ENCODE results near the gene C19orf53. TPM values are rescaled to one million over a fixed set of nuclear protein-coding genes. Genes with fewer than 3 reads are reported as not detected.
"Not testable (repeated sequence)": the region's sequence is repeated elsewhere in the genome, so short reads cannot be mapped to it uniquely, and the experiment has no call there.

Gene C19orf53
- total RNA-seq, 1 donor from 2014 or later: 98.4 TPM

DNA sequence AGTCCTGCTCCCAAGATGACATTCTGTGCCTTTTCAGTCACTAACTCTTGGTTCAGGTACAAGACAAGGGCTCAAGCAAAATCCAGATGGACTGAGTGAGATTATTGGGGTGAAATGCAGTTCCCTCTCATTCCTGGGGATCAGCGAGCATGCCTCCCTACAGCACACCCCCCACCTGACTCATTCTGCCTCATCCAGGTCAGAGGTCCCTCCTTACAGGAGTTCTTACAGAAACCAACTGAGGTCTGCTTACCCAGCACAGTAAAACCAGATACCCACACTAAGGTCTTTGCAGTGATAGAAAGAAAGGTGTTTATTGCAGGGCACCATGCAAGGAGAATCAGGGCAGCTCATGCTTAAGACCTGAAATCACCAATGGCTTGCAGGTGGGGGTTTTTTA is 31.5 kb upstream of the C19orf53 start:
- no peak for DNase-seq (ENCODE audit: low spot score)
- Mint-ChIP-seq H3K4me3 (ENCODE audit: unreplicated experiment) (peak overlapping the region; percentile 31), H3K27me3 (ENCODE audit: unreplicated experiment) (peaks cover 2% of the 10 kb centered on the region), H3K9me3 (ENCODE audit: unreplicated experiment) (no peaks in the 10 kb centered on the region), H3K36me3 (ENCODE audit: low read depth, unreplicated experiment) (peaks cover 23% of the 10 kb centered on the region), H3K27ac (ENCODE audit: unreplicated experiment) (peak overlapping the region; percentile 95), H3K4me1 (ENCODE audit: unreplicated experiment) (peaks cover 43% of the 10 kb centered on the region)
- TF ChIP-seq, protein P1, sequence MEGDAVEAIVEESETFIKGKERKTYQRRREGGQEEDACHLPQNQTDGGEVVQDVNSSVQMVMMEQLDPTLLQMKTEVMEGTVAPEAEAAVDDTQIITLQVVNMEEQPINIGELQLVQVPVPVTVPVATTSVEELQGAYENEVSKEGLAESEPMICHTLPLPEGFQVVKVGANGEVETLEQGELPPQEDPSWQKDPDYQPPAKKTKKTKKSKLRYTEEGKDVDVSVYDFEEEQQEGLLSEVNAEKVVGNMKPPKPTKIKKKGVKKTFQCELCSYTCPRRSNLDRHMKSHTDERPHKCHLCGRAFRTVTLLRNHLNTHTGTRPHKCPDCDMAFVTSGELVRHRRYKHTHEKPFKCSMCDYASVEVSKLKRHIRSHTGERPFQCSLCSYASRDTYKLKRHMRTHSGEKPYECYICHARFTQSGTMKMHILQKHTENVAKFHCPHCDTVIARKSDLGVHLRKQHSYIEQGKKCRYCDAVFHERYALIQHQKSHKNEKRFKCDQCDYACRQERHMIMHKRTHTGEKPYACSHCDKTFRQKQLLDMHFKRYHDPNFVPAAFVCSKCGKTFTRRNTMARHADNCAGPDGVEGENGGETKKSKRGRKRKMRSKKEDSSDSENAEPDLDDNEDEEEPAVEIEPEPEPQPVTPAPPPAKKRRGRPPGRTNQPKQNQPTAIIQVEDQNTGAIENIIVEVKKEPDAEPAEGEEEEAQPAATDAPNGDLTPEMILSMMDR (IDR thresholded peaks at IDR 0.05; ENCODE audit: unreplicated experiment): no peak

DNA sequence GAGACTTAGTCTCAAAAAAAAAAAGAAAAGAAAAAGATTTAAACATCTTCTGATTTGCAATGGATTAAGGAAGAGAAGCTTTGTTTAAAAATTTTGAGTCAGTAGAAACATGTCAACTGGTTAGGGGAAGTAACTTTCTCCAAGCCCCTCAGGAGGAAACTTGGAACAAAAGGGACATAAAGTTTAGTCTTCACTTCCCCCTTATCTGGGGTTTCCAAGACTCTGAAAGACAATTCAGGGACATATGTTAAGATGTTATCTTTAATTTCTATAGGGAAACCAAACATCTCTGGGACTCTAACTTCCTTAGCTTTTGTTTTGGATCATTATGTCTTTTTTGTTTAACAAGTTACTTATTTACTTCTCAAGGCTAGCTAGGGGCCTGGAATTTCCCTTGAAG is 30.1 kb upstream of the C19orf53 start:
- Mint-ChIP-seq H3K9me3 (ENCODE audit: unreplicated experiment) (no peaks in the 10 kb centered on the region), H3K27me3 (ENCODE audit: unreplicated experiment) (peaks cover 2% of the 10 kb centered on the region), H3K4me3 (ENCODE audit: unreplicated experiment) (no peak overlapping the region), H3K4me1 (ENCODE audit: unreplicated experiment) (peaks cover 52% of the 10 kb centered on the region), H3K27ac (ENCODE audit: unreplicated experiment) (peak overlapping the region; percentile 95), H3K36me3 (ENCODE audit: low read depth, unreplicated experiment) (peaks cover 18% of the 10 kb centered on the region)
- no peak for DNase-seq (ENCODE audit: low spot score)
- TF ChIP-seq, protein P1 (IDR thresholded peaks at IDR 0.05; ENCODE audit: unreplicated experiment): no peak

DNA sequence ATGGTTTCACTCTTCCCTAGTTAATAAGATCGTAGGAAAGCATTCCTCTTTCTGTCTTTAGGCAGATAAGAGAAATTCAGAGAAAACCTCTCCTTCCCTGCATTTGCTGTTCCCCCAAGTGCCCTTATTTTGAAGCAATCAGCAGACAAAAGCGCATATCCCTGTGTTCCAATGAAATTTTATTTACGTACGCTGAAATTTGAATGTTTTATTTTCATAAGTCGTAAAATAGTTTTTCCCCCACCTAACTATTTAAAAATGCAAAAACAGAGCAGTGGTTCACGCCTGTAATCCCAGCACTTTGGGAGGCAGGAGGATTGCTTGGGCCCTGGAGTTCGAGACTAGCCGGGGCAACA is 27.2 kb upstream of the C19orf53 start:
- H3K27me3 Mint-ChIP-seq (ENCODE audit: unreplicated experiment): peaks cover 2% of the 10 kb centered on the region
- DNase-seq (ENCODE audit: low spot score): no peak
- no peaks in the 10 kb centered on the region for H3K9me3 Mint-ChIP-seq (ENCODE audit: unreplicated experiment)
- H3K4me1 Mint-ChIP-seq (ENCODE audit: unreplicated experiment): peaks cover 54% of the 10 kb centered on the region
- TF ChIP-seq, protein P1 (IDR thresholded peaks at IDR 0.05; ENCODE audit: unreplicated experiment): no peak
- H3K4me3 Mint-ChIP-seq (ENCODE audit: unreplicated experiment): peak overlapping the region; percentile 19
- peak overlapping the region; percentile 24 for H3K27ac Mint-ChIP-seq (ENCODE audit: unreplicated experiment)
- H3K36me3 Mint-ChIP-seq (ENCODE audit: low read depth, unreplicated experiment): peaks cover 14% of the 10 kb centered on the region

DNA sequence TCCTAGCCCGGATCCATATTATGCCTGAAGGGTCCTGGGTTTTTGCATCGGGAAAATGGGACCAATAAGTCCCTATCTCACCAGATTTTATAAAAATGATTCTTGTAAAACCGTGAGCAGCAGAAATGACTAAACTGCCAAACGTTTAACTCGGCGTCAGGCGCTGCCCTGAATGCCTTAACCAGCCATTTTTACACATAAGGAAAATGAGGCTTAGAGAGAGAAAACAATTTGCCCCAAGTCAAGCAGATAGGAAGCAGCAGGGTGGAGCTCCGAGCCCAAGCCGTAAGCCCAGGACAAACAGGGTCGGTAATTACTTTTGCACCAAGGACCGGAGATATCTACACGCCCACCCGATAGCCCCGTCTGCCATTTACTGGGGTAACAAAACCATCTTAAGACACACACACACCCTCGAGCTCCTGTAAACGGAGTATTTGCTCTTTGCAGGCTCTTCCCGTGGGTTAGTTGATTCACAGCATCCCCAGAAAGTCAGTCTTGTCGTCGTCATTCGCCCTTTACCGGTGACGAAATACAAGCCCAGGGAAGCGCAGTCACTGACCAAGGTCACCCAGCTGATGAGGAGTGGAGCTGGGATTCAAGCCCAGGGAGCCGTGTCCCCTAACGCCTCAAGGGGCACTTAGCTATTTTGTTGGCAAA is 26.0 kb upstream of the C19orf53 start:
- Mint-ChIP-seq H3K4me1 (ENCODE audit: unreplicated experiment) (peaks cover 48% of the 10 kb centered on the region), H3K9me3 (ENCODE audit: unreplicated experiment) (no peaks in the 10 kb centered on the region), H3K27me3 (ENCODE audit: unreplicated experiment) (peaks cover 2% of the 10 kb centered on the region), H3K36me3 (ENCODE audit: low read depth, unreplicated experiment) (peaks cover 14% of the 10 kb centered on the region), H3K27ac (ENCODE audit: unreplicated experiment) (peak overlapping the region; percentile 15), H3K4me3 (ENCODE audit: unreplicated experiment) (peak overlapping the region; percentile 95)
- no peak for DNase-seq (ENCODE audit: low spot score)
- TF ChIP-seq, protein P1 (IDR thresholded peaks at IDR 0.05; ENCODE audit: unreplicated experiment): no peak

DNA sequence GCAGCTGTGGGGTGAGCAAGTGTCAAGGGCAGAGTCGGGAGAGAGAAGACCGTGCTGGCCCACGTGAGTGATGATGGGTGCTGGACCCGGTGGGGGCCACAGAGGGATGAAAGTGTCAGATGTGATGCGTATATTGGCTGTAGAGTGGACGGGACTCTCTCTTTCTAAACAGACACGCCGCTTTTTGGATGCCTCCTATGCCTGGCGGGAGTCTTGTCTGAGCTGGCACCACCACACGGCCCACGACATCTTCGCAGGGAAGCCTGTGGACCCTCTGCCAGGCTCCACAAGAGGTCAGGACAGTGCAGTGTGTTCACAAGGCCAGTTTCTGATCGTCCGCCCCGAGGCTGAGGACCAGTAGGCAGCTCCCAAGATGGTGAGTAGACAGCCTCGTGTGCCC is 22.8 kb upstream of the C19orf53 start:
- Mint-ChIP-seq H3K4me1 (ENCODE audit: unreplicated experiment) (peaks cover 44% of the 10 kb centered on the region), H3K36me3 (ENCODE audit: low read depth, unreplicated experiment) (peaks cover 32% of the 10 kb centered on the region), H3K9me3 (ENCODE audit: unreplicated experiment) (no peaks in the 10 kb centered on the region), H3K27ac (ENCODE audit: unreplicated experiment) (no peak overlapping the region), H3K4me3 (ENCODE audit: unreplicated experiment) (no peak overlapping the region), H3K27me3 (ENCODE audit: unreplicated experiment) (peaks cover 2% of the 10 kb centered on the region)
- DNase-seq (ENCODE audit: low spot score): no peak
- TF ChIP-seq, protein P1 (IDR thresholded peaks at IDR 0.05; ENCODE audit: unreplicated experiment): no peak

DNA sequence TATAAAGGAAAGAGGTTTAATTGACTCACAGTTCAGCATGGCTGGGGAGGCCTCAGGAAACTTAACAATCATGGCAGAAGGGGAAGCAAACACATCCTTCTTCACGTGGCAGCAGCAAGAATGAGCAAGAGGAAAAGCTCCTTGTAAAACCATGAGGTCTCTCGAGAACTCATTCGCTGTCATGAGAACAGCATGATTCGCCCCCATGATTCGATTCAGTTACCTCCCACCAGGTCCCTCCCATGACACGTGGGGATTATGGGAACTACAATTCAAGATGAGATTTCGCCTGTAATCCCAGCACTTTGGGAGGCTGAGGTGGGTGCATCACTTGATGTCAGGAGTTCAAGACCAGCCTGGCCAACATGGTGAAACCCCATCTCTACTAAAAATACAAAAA is 20.6 kb upstream of the C19orf53 start:
- not testable (repeated sequence) for H3K27me3 Mint-ChIP-seq (ENCODE audit: unreplicated experiment); H3K9me3 Mint-ChIP-seq (ENCODE audit: unreplicated experiment); H3K4me3 Mint-ChIP-seq (ENCODE audit: unreplicated experiment); DNase-seq (ENCODE audit: low spot score)
- peaks cover 46% of the 10 kb centered on the region for H3K36me3 Mint-ChIP-seq (ENCODE audit: low read depth, unreplicated experiment)
- peaks cover 41% of the 10 kb centered on the region for H3K4me1 Mint-ChIP-seq (ENCODE audit: unreplicated experiment)
- peak overlapping the region; percentile 30 for H3K27ac Mint-ChIP-seq (ENCODE audit: unreplicated experiment)

Data from endothelial cell (in vitro differentiated cells).